GM18873 (cell line): ENCODE results near the gene FAM43A.

Source experiments
- ATAC-seq: cut with Tn5 transposase; IDR thresholded peaks from one replicate; pipeline ENCODE4 v1.9.1; 2021; ENCODE audit warnings: mild to moderate bottlenecking, moderate library complexity, moderate number of reproducible peaks; ENCODE audit not compliant: unreplicated experiment, low FRiP score

FAM43A gene

DNA sequence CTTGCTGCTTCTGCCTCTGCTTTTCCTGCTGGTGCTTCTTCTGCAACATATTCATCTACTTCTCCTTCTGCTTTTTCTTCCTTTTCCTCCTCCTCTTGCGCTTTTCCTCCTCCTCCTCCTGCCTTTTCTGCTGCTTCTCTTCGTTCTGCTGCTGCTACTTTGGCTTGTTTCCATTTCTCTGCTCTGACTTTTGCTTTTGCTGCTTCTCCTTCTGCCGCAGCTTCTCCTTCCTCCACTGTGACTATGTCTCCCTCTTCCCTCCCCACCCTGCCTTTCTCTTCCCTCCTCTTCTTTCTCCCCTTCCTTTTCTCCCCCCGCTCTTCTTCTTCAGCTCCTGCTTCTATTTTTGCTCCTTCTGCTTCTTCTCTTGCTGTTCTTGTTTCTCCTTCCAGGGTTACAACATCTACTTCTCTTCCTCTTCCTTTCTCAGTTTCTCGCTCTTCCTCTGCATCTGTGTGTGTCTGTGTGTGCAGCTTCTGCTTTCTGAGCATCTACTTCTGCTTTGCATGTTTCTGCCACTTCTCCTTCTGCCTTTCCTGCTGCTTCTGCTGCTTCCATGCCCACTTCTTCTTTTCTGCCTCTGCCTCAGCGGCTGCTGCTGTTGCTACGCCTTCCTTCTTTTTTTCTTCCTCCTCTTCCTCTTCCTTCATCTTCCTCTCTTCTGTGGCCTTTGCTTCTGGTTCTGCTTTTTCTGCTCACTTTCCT, 51.4 kb downstream of the FAM43A start:
- no peak for ATAC-seq
